Heart left ventricle (tissue), 13 donors: ENCODE measurements around the gene GHR.

Source experiments
- POLR2A ChIP-seq, 2 donors: fragments of 450-650 bp; IDR thresholded peaks; one replicate each; pipeline ENCODE4 v1.6.1; 2017; ENCODE audit warnings: antibody characterized with exemption in 2 of 2, mild to moderate bottlenecking in 2 of 2, moderate library complexity in 2 of 2
- TF ChIP-seq, protein P1 (sequence below), 12 donors: fragments of 200-600 bp; sonication (generic) in 4 of 12; IDR thresholded peaks; one replicate each; pipeline versions ENCODE4 v1.5.0 to v1.8.0; 2018 to 2022; ENCODE audit warnings: antibody characterized with exemption in 12 of 12, mild to moderate bottlenecking in 5 of 12
- donor health status: ischemic (EF 13 %, LVEDD 7.1; RV severe dilation, severe dysfunction).
- donor health status: DM: no; HTN: yes; CAD: no.
- donor health status: DM: no; HTN: no; CAD: no.
- donor health status: ischemic (EF 25% LVEDD 6.9; RV normal size, moderate dysfunction).
- donor health status: ischemic (EF 25% LVEDD 5.7; RV mildly dilated, moderate dysfunction).
- donor health status: ischemic (EF 35%, LVEDD 5.7; RV mildly dilated, moderate dysfunction).
- donor health status: nonischemic (EF 11% LVEDD 7.7; RV severe dilation, severe dysfunction).
- donor health status: DM: yes; HTN: yes; CAD: no.
- donor health status: PGD.
- donor health status: ischemic (EF 29% LVEDD 5.4; RV normal size, mild dysfunction).
- donor health status: nonischemic (EF 23%, LVEDD 6.1; RV moderate dilation, normal function).

- TF ChIP-seq, protein P1, sequence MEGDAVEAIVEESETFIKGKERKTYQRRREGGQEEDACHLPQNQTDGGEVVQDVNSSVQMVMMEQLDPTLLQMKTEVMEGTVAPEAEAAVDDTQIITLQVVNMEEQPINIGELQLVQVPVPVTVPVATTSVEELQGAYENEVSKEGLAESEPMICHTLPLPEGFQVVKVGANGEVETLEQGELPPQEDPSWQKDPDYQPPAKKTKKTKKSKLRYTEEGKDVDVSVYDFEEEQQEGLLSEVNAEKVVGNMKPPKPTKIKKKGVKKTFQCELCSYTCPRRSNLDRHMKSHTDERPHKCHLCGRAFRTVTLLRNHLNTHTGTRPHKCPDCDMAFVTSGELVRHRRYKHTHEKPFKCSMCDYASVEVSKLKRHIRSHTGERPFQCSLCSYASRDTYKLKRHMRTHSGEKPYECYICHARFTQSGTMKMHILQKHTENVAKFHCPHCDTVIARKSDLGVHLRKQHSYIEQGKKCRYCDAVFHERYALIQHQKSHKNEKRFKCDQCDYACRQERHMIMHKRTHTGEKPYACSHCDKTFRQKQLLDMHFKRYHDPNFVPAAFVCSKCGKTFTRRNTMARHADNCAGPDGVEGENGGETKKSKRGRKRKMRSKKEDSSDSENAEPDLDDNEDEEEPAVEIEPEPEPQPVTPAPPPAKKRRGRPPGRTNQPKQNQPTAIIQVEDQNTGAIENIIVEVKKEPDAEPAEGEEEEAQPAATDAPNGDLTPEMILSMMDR (IDR thresholded peaks at IDR 0.05), result no peak
- TF ChIP-seq POLR2A (IDR thresholded peaks at IDR 0.05), result no peak
These were observed 245.0 kb downstream of the GHR start for GRCh38 chr5:42668254-42668653.
